HepG2 (cell line): ENCODE results near the gene SPCS1. TPM values are rescaled to one million over a fixed set of nuclear protein-coding genes. Genes with fewer than 3 reads are reported as not detected.

Experiments used
- ATAC-seq: fragments of 200-7000 bp; cut with Tn5 transposase; 3 replicates; pipeline ENCODE4 v1.9.1; 2020; ENCODE audit warnings: mild to moderate bottlenecking, moderate library complexity
- BruUV-seq: library from RNA; stranded (reverse); fragments of 400-500 nt; replicated peaks from 2 replicates; lab custom pipeline; 2021; lab: Mats Ljungman, UMichigan
- CTCF ChIA-PET: fragments of 300-600 bp; formaldehyde crosslinking; extraction: SDS; loops from one replicate; lab custom pipeline; 2021; ENCODE audit warnings: low total read pairs, inconsistent platforms, low intra/inter-chr PET ratio; lab: Yijun Ruan, JAX
- POLR2A ChIA-PET: fragments of 350-600 bp; sonication (Branson Sonifier 250); formaldehyde crosslinking; loops from one replicate; lab custom pipeline; 2020; ENCODE audit warnings: antibody characterized with exemption, inconsistent platforms; lab: Yijun Ruan, JAX
- DNase-seq: peaks from one replicate; pipeline ENCODE4 v3.0.0-alpha.2; 2015; ENCODE audit warnings: low spot score
- FAIRE-seq: peaks from 3 replicates; lab custom pipeline; 2011; peaks lifted over from hg19 to GRCh38; lab: Jason Lieb, UNC
- H2AFZ ChIP-seq: one replicate; pipeline ENCODE4 v1.6.1; 2011; ENCODE audit warnings: low read length, inconsistent platforms
- H3K27ac ChIP-seq: fragments of 300-600 bp; 3 replicates; pipeline ENCODE4 v1.8.0; 2011; ENCODE audit warnings: mixed run types, mild to moderate bottlenecking, mixed read lengths, low read length, inconsistent platforms; ENCODE audit not compliant: insufficient read depth; ENCODE audit errors: extremely low read length
- H3K27me3 ChIP-seq, 2 experiments: fragments of 200-600 bp in 1 of 2; 2 replicates in 1 of 2; 3 replicates in 1 of 2; pipeline versions ENCODE4 v1.6.0 to v1.8.0; 2011; ENCODE audit warnings: low read length in 2 of 2, mild to moderate bottlenecking in 2 of 2, moderate library complexity in 2 of 2, inconsistent platforms in 1 of 2; ENCODE audit not compliant: insufficient read depth in 2 of 2, control insufficient read depth in 1 of 2
- H3K36me3 ChIP-seq, 2 experiments: fragments of 200-600 bp in 1 of 2; replicated peaks in 1 of 2; 2 replicates in 1 of 2; 3 replicates in 1 of 2; pipeline versions ENCODE4 v1.5.1 to v1.8.0; 2011; ENCODE audit warnings: low read length in 2 of 2, inconsistent platforms in 1 of 2; ENCODE audit not compliant: insufficient read depth in 2 of 2, control insufficient read depth in 1 of 2
- H3K4me1 ChIP-seq: 2 replicates; pipeline ENCODE4 v1.5.1; 2012; ENCODE audit warnings: low read length, inconsistent platforms; ENCODE audit not compliant: insufficient read depth
- H3K4me2 ChIP-seq: 2 replicates; pipeline ENCODE4 v1.6.0; 2011; ENCODE audit warnings: low read depth, low read length, inconsistent platforms
- H3K4me3 ChIP-seq, 3 experiments: fragments of 200-600 bp in 1 of 3; sonication (generic), shearing (Covaris generic) in 1 of 3; replicated peaks in 1 of 3; 2 replicates each; pipeline ENCODE4 v1.5.1; 2011 to 2016; ENCODE audit warnings: low read length in 3 of 3, inconsistent platforms in 2 of 3, low read depth in 2 of 3, mild to moderate bottlenecking in 2 of 3, control low read depth in 1 of 3, mixed read lengths in 1 of 3; ENCODE audit not compliant: insufficient read depth in 1 of 3
- H3K79me2 ChIP-seq: one replicate; pipeline ENCODE4 v1.6.1; 2011; ENCODE audit warnings: low read length, inconsistent platforms; ENCODE audit not compliant: insufficient read depth
- H3K9ac ChIP-seq: 2 replicates; pipeline ENCODE4 v1.6.0; 2011; ENCODE audit warnings: mild to moderate bottlenecking, low read depth, low read length, inconsistent platforms; ENCODE audit not compliant: insufficient read depth
- H3K9me3 ChIP-seq: 2 replicates; pipeline ENCODE4 v1.5.1; 2012; ENCODE audit warnings: mild to moderate bottlenecking, low read length
- H4K20me1 ChIP-seq: 2 replicates; pipeline ENCODE4 v1.6.0; 2011; ENCODE audit warnings: inconsistent platforms, mild to moderate bottlenecking, low read length, moderate library complexity; ENCODE audit not compliant: insufficient read depth
- ATF1 ChIP-seq: IDR thresholded peaks from 2 replicates; pipeline ENCODE4 v1.6.1; 2016; ENCODE audit warnings: mild to moderate bottlenecking, control low read depth
- MXD4 ChIP-seq: IDR thresholded peaks from 2 replicates; pipeline ENCODE4 v1.6.1; 2016; ENCODE audit warnings: mild to moderate bottlenecking, missing biosample characterization, missing genetic modification reagents
- NCOR1 ChIP-seq: fragments of 200-600 bp; sonication (generic); IDR thresholded peaks from 2 replicates; pipeline ENCODE4 v1.7.0; 2017; ENCODE audit warnings: antibody characterized with exemption, low read length, borderline replicate concordance
- RAD21 ChIP-seq: fragments of 450-650 bp; formaldehyde crosslinking; IDR thresholded peaks from 2 replicates; pipeline ENCODE4 v1.5.0; 2020; ENCODE audit warnings: mild to moderate bottlenecking
- RARA ChIP-seq: IDR thresholded peaks from 2 replicates; pipeline ENCODE4 v1.6.1; 2016; ENCODE audit warnings: missing genetic modification reagents, missing compliant biosample characterization
- ZNF24 ChIP-seq: fragments of 450-650 bp; IDR thresholded peaks from 2 replicates; pipeline ENCODE4 v1.6.1; 2017; ENCODE audit warnings: antibody characterized with exemption, mild to moderate bottlenecking
- ZNF441 ChIP-seq: sonication (generic); formaldehyde crosslinking; IDR thresholded peaks from 2 replicates; pipeline ENCODE4 v1.7.0; 2021; ENCODE audit warnings: missing genetic modification reagents, borderline replicate concordance
- ZNF562 ChIP-seq: sonication (generic); formaldehyde crosslinking; IDR thresholded peaks from 2 replicates; pipeline ENCODE4 v1.8.0; 2022; ENCODE audit warnings: missing genetic modification reagents, borderline replicate concordance
- ZNF589 ChIP-seq: sonication (generic); formaldehyde crosslinking; conservative IDR thresholded peaks from 2 replicates; pipeline ENCODE4 v1.8.0; 2022; ENCODE audit warnings: mild to moderate bottlenecking, moderate library complexity, missing genetic modification reagents
- WGBS: methylation state at CpG from one replicate; pipeline ENCODE4 v1.1.6; 2017; ENCODE audit warnings: low lambda C conversion rate; 5-methylcytosine and 5-hydroxymethylcytosine counted together
- in situ Hi-C: cut with HindIII; loops from 2 replicates; pipeline ENCODE4 v1.10.0; 2017; ENCODE audit warnings: low pct_unique_long_range_greater_than_20kb; ENCODE audit not compliant: extremely low pct_ligation_motif_present
- intact Hi-C: fragments of 100-400 bp; cut with micrococcal nuclease; formaldehyde crosslinking; loops from one replicate; pipeline ENCODE4 v1.10.0; 2022; ENCODE audit not compliant: unreplicated experiment
- polyA plus RNA-seq, 8 experiments: library from polyadenylated mRNA; depleted of rRNA in 3 of 8; stranded (reverse) in 7 of 8; unstranded in 1 of 8; fragments of >200 nt; fragmentation: Illumina TruSeq in 4 of 8; extraction: Trizol in 4 of 8; gene quantifications; 2 replicates each; pipeline versions ENCODE4 v1.2.1 to v1.2.3, GENCODE V29; 2011 to 2016; ENCODE audit warnings: low read depth in 4 of 8, missing spikeins in 1 of 8, mixed read lengths in 1 of 8; ENCODE audit not compliant: insufficient read depth in 1 of 8
- total RNA-seq, 5 experiments: library from RNA; depleted of rRNA; stranded (reverse); fragments of >200 nt; fragmentation: Illumina TruSeq; extraction: Trizol; gene quantifications; 2 replicates each; pipeline ENCODE4 v1.2.3, GENCODE V29; 2016; ENCODE audit warnings: low read depth in 1 of 5
- TF ChIP-seq, protein P1 (sequence below), 2 experiments: sonication (generic) in 1 of 2; formaldehyde crosslinking in 1 of 2; IDR thresholded peaks; 2 replicates each; pipeline versions ENCODE4 v1.4.0 to v1.6.1; 2018 to 2020; ENCODE audit warnings: missing genetic modification reagents in 2 of 2, borderline replicate concordance in 1 of 2, low read depth in 1 of 2, mild to moderate bottlenecking in 1 of 2, missing biosample characterization in 1 of 2
- TF ChIP-seq, protein P2 (sequence below): sonication (generic); formaldehyde crosslinking; IDR thresholded peaks from 2 replicates; pipeline ENCODE4 v1.4.0; 2020; ENCODE audit warnings: missing genetic modification reagents, mild to moderate bottlenecking, borderline replicate concordance

SPCS1 gene
- total and polyA plus RNA-seq, 2 of the 13 experiments (the other 11 are each of a cell fraction or from before 2014, with no cell fraction given), result 84.6 to 120 TPM

DNA sequence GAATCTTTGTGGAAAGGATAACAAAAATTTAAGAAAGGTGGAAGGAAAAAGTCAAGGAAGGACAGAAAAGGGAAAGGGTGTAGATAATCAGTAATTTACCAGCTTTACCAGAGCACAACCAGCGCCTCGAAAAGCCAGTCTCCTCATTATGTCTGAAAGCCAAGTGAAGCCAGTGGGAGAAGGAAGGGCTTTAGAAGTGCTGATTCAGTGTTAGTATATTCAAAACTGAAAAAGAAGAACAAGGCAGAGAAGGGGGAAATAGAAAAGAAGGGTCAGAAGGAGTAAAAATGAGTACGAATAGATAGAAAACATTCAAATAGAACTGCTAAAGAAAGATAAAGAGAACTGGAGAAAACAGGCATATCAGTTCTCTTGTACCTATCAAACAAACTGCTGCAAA, 24.3 kb upstream of the SPCS1 start:
- Histone ChIP-seq H3K4me1 (peaks cover 66% of the 10 kb centered on the region), H3K4me2 (peak overlapping the region; percentile 45), H4K20me1 (no peaks in the 10 kb centered on the region; the same call in 1 of the 2 replicates), H3K9me3 (no peaks in the 10 kb centered on the region), H3K4me3 (no peak overlapping the region), H3K27ac (peak overlapping the region; percentile 70), H2AFZ (no peak overlapping the region), H3K36me3 (peaks cover 4 to 30% of the 10 kb centered on the region in 2 experiments), H3K9ac (peak overlapping the region; percentile 19; the same call in 1 of the 2 replicates), H3K79me2 (peaks cover 56% of the 10 kb centered on the region), H3K27me3 (no peaks in the 10 kb centered on the region; a peak in 1 of 5 replicates)
- FAIRE-seq (no peak), ATAC-seq (no peak), DNase-seq (no peak)
- ChIA-PET CTCF (interaction anchor here (1.2 kb wide), 1 partner anchor 210 kb away, joined by 3 read pairs; no protein-coding TSS in a partner anchor), POLR2A (interaction anchor here (1.0 to 1.1 kb wide), 2 partner anchors 24 to 145 kb away, joined by 4 to 8 read pairs; partner anchors contain the start of genes GLT8D1, SPCS1 and UQCC5)
- intact Hi-C loops (no loop called here), in situ Hi-C loops (loop anchor here (10.0 kb wide), 1 partner anchor 227 kb away; the partner anchor contains the start of genes NISCH and TNNC1)
- 91% methylated on average over 3 of the region's 3 CpGs for WGBS
- TF ChIP-seq ZNF562 (CRISPR knock-in tag), result no peak
- TF ChIP-seq, protein P1, sequence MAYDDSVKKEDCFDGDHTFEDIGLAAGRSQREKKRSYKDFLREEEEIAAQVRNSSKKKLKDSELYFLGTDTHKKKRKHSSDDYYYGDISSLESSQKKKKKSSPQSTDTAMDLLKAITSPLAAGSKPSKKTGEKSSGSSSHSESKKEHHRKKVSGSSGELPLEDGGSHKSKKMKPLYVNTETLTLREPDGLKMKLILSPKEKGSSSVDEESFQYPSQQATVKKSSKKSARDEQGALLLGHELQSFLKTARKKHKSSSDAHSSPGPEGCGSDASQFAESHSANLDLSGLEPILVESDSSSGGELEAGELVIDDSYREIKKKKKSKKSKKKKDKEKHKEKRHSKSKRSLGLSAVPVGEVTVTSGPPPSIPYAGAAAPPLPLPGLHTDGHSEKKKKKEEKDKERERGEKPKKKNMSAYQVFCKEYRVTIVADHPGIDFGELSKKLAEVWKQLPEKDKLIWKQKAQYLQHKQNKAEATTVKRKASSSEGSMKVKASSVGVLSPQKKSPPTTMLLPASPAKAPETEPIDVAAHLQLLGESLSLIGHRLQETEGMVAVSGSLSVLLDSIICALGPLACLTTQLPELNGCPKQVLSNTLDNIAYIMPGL (CRISPR knock-in tag; IDR thresholded peaks at IDR 0.05; ENCODE audit: borderline replicate concordance in 1 of 2, low read depth in 1 of 2), result 0 out of 4 replicates have a peak, but pooled peaks of 1 of the 2 experiments have one; percentile 15
- BruUV-seq, result no TSS peak

DNA sequence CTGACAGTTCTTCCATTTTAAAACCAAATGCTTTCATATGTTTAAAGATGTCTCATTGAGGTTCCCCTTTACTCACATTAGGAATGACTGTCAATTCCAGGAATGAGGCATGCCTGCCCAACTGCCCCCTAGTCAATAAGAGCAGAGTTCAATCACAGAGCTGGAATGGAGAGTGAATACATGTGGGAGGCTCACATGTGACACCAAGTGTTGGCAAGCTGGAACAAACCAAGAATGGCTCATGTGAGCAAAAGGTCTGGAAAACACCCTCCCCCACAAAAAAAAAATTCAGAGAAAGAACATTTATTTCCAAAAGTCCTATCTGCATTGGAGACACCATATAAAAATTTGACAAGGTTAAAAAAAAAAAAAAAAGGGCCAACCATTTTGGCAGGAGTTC, 23.9 kb upstream of the SPCS1 start:
- BruUV-seq, result no TSS peak
- no peak overlapping the region for H3K4me3 ChIP-seq
- H2AFZ ChIP-seq, result no peak overlapping the region
- no peaks in the 10 kb centered on the region; a peak in 1 of 5 replicates for H3K27me3 ChIP-seq
- H3K4me1 ChIP-seq, result peaks cover 70% of the 10 kb centered on the region
- in situ Hi-C loops (loop anchor here (10.0 kb wide), 1 partner anchor 227 kb away; the partner anchor contains the start of genes NISCH and TNNC1), intact Hi-C loops (loop anchor here (1.0 kb wide), 1 partner anchor 210 kb away; no protein-coding TSS in a partner anchor)
- DNase-seq, result peak; percentile 90
- ChIA-PET CTCF (interaction anchor here (1.2 kb wide), 1 partner anchor 210 kb away, joined by 3 read pairs; no protein-coding TSS in a partner anchor), POLR2A (interaction anchor here (1.0 to 1.1 kb wide), 2 partner anchors 23 to 146 kb away, joined by 4 to 8 read pairs; partner anchors contain the start of genes GLT8D1, SPCS1 and UQCC5)
- H3K36me3 ChIP-seq, result peaks cover 4 to 26% of the 10 kb centered on the region in 2 experiments
- peak overlapping the region; percentile 45 for H3K4me2 ChIP-seq
- peak; percentile 95 for FAIRE-seq
- peak; percentile 77 for ATAC-seq
- H3K9ac ChIP-seq, result no peak overlapping the region
- peaks cover 60% of the 10 kb centered on the region for H3K79me2 ChIP-seq
- no peaks in the 10 kb centered on the region; the same call in 1 of the 2 replicates for H4K20me1 ChIP-seq
- H3K9me3 ChIP-seq, result no peaks in the 10 kb centered on the region
- H3K27ac ChIP-seq, result peak overlapping the region; percentile 70
- TF ChIP-seq ATF1, result peak; percentile 59
- TF ChIP-seq ZNF24, result no peak
- TF ChIP-seq RAD21 (CRISPR knock-in tag), result no peak; the same call in 1 of the 2 replicates
- TF ChIP-seq NCOR1, result peak; percentile 42; the same call in 1 of the 2 replicates
- peak; percentile 70; the same call in 1 of the 2 replicates for TF ChIP-seq MXD4 (CRISPR knock-in tag)
- TF ChIP-seq, protein P2, sequence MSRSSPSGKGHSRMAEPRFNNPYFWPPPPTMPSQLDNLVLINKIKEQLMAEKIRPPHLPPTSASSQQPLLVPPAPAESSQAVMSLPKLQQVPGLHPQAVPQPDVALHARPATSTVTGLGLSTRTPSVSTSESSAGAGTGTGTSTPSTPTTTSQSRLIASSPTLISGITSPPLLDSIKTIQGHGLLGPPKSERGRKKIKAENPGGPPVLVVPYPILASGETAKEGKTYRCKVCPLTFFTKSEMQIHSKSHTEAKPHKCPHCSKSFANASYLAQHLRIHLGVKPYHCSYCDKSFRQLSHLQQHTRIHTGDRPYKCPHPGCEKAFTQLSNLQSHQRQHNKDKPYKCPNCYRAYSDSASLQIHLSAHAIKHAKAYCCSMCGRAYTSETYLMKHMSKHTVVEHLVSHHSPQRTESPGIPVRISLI (CRISPR knock-in tag), result peak; percentile 62; the same call in 1 of the 2 replicates
- peak; percentile 69 for TF ChIP-seq RARA (CRISPR knock-in tag)
- TF ChIP-seq ZNF589, result 0 out of 2 replicates have a peak, but pooled peaks have one; percentile 27
- 0 out of 2 replicates have a peak, but pooled peaks have one; percentile 26 for TF ChIP-seq ZNF441 (CRISPR knock-in tag)
